ENCODE results near the gene LATS2.
"Not testable (repeated sequence)": the region's sequence is repeated elsewhere in the genome, so short reads cannot be mapped to it uniquely, and the experiment has no call there.

The LATS2 gene

GRCh38 chr13:20940083-20940482 is 121.3 kb downstream of the LATS2 start:
- no peak overlapping the region for H3K4me3 ChIP-seq (ENCODE audit: low read depth in 1 of 2, low read length in 1 of 2)
- no peaks in the 10 kb centered on the region for H3K27me3 ChIP-seq
- peaks cover 8 to 11% of the 10 kb centered on the region in 2 experiments for H3K4me1 ChIP-seq (ENCODE audit: control insufficient read depth in 1 of 2, insufficient read depth in 1 of 2, low read depth in 1 of 2, low read length in 1 of 2)
- no peaks in the 10 kb centered on the region for H3K9me3 ChIP-seq
- H3K36me3 ChIP-seq: no peaks in the 10 kb centered on the region
- no peak for TF ChIP-seq CTCF (IDR thresholded peaks at IDR 0.05)
- H3K27ac ChIP-seq: no peak overlapping the region

- H3K27me3 ChIP-seq: no peaks in the 10 kb centered on the region
- H3K4me3 ChIP-seq (ENCODE audit: low read depth in 1 of 2, low read length in 1 of 2): no peak overlapping the region
- H3K36me3 ChIP-seq: no peaks in the 10 kb centered on the region
- no peak overlapping the region for H3K27ac ChIP-seq
- H3K4me1 ChIP-seq (ENCODE audit: control insufficient read depth in 1 of 2, insufficient read depth in 1 of 2, low read depth in 1 of 2, low read length in 1 of 2): peaks cover 8 to 11% of the 10 kb centered on the region in 2 experiments
- no peaks in the 10 kb centered on the region for H3K9me3 ChIP-seq
- no peak for TF ChIP-seq CTCF (IDR thresholded peaks at IDR 0.05)
Observed at GRCh38 chr13:20939662-20940061, 121.7 kb downstream of the LATS2 start.

GRCh38 chr13:20938302-20938701 is 123.1 kb downstream of the LATS2 start:
- no peaks in the 10 kb centered on the region for H3K9me3 ChIP-seq
- peaks cover 2% of the 10 kb centered on the region in 2 experiments for H3K4me1 ChIP-seq (ENCODE audit: control insufficient read depth in 1 of 2, insufficient read depth in 1 of 2, low read depth in 1 of 2, low read length in 1 of 2)
- no peak overlapping the region for H3K27ac ChIP-seq
- no peak overlapping the region for H3K4me3 ChIP-seq (ENCODE audit: low read depth in 1 of 2, low read length in 1 of 2)
- H3K36me3 ChIP-seq: no peaks in the 10 kb centered on the region
- TF ChIP-seq CTCF (IDR thresholded peaks at IDR 0.05): no peak
- no peaks in the 10 kb centered on the region for H3K27me3 ChIP-seq

- Histone ChIP-seq H3K4me3 (ENCODE audit: low read depth in 1 of 2, low read length in 1 of 2) (no peak overlapping the region), H3K27ac (no peak overlapping the region), H3K9me3 (no peaks in the 10 kb centered on the region), H3K4me1 (ENCODE audit: control insufficient read depth in 1 of 2, insufficient read depth in 1 of 2, low read depth in 1 of 2, low read length in 1 of 2) (no peaks in the 10 kb centered on the region), H3K36me3 (no peaks in the 10 kb centered on the region), H3K27me3 (no peaks in the 10 kb centered on the region)
- no peak for TF ChIP-seq CTCF (IDR thresholded peaks at IDR 0.05)
Observed at GRCh38 chr13:20927596-20928257, 133.7 kb downstream of the LATS2 start.

GRCh38 chr13:20925395-20925790 is 136.0 kb downstream of the LATS2 start:
- not testable (repeated sequence) for H3K9me3 ChIP-seq; H3K27ac ChIP-seq; H3K36me3 ChIP-seq; H3K27me3 ChIP-seq; H3K4me1 ChIP-seq (ENCODE audit: control insufficient read depth in 1 of 2, insufficient read depth in 1 of 2, low read depth in 1 of 2, low read length in 1 of 2); H3K4me3 ChIP-seq (ENCODE audit: low read depth in 1 of 2, low read length in 1 of 2)

- Histone ChIP-seq H3K4me1 (ENCODE audit: control insufficient read depth in 1 of 2, insufficient read depth in 1 of 2, low read depth in 1 of 2, low read length in 1 of 2) (no peaks in the 10 kb centered on the region), H3K4me3 (ENCODE audit: low read depth in 1 of 2, low read length in 1 of 2) (no peak overlapping the region), H3K9me3 (no peaks in the 10 kb centered on the region), H3K36me3 (no peaks in the 10 kb centered on the region), H3K27me3 (no peaks in the 10 kb centered on the region), H3K27ac (no peak overlapping the region)
- peak; percentile 23 for TF ChIP-seq CTCF (IDR thresholded peaks at IDR 0.05)
Observed at GRCh38 chr13:20924758-20925394, 136.5 kb downstream of the LATS2 start.

All from neutrophil (primary cell).